ENCODE measurements around the gene ENPP3. TPM values are rescaled to one million over a fixed set of nuclear protein-coding genes. Genes with fewer than 3 reads are reported as not detected.

The ENPP3 gene
- total and polyA plus RNA-seq, 4 donors: 0.26 to 1.7 (median 0.71) TPM

DNA sequence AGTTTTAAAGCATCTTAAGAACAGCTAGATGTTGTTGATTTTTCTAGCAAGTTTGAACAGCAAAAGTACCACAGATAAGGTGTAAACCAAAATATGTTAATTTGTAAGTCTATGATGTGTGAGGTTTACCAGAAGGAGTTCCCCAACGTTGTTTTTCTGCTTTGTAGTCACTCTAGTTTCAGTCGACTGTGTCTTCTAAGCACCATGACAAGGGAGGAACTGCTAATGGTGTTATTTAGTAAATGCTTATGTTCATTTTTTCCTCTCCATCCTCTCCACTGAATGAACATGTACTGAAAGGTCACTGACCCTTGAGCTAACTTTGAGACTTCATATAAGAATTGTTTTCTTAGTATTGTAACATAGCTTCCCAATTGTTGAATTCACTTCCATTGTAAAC is 3.0 kb downstream of the ENPP3 start:
- H3K36me3 ChIP-seq (ENCODE audit: control insufficient read depth in 1 of 2, insufficient read depth in 2 of 2, low read length in 1 of 2): no peaks in the 10 kb centered on the region
- intact Hi-C loops (cut with DNase I): no loop called here
- no peaks in the 10 kb centered on the region for H3K9me3 ChIP-seq (ENCODE audit: control insufficient read depth, low read length)
- no peaks in the 10 kb centered on the region for H3K27me3 ChIP-seq (ENCODE audit: control insufficient read depth in 1 of 2, insufficient read depth in 2 of 2, low read length in 1 of 2)
- H3K27ac ChIP-seq (ENCODE audit: low read depth in 1 of 2, low read length in 2 of 2): no peak overlapping the region
- ATAC-seq (ENCODE audit: low FRiP score) (no peak), DNase-seq (no peak)
- H3K4me1 ChIP-seq (ENCODE audit: control insufficient read depth in 1 of 2, insufficient read depth in 2 of 2, low read length in 2 of 2): no peaks in the 10 kb centered on the region
- no peak overlapping the region for H3K4me3 ChIP-seq (ENCODE audit: low read length in 2 of 2)
- WGBS, 2 donors: 57 to 65% methylated on average over 2 of the region's 2 CpGs

DNA sequence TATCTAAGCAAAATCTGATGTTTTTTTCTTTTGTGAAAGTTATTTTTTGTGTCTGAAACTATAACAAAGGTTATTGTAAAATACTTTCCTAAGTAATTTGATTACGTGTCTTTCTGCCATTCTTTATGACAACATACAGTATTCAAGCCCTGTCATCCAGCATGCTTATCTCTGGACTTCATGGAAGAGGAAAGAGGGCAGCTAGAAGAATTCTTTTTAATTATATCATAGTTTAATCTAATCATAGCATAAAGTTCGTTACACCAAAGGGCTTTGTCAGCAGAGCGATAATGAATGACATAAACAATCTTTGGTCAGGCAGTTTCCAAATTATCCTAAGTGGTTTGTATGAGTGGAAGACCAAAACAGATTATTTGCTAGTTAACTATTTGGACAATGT is 3.5 kb downstream of the ENPP3 start:
- no peaks in the 10 kb centered on the region for H3K4me1 ChIP-seq (ENCODE audit: control insufficient read depth in 1 of 2, insufficient read depth in 2 of 2, low read length in 2 of 2)
- WGBS, 2 donors: 88 to 91% methylated on average over 3 of the region's 3 CpGs
- DNase-seq (no peak), ATAC-seq (ENCODE audit: low FRiP score) (no peak)
- no peak overlapping the region for H3K27ac ChIP-seq (ENCODE audit: low read depth in 1 of 2, low read length in 2 of 2)
- H3K9me3 ChIP-seq (ENCODE audit: control insufficient read depth, low read length): no peaks in the 10 kb centered on the region
- no peak overlapping the region for H3K4me3 ChIP-seq (ENCODE audit: low read length in 2 of 2)
- H3K36me3 ChIP-seq (ENCODE audit: control insufficient read depth in 1 of 2, insufficient read depth in 2 of 2, low read length in 1 of 2): no peaks in the 10 kb centered on the region
- no peaks in the 10 kb centered on the region for H3K27me3 ChIP-seq (ENCODE audit: control insufficient read depth in 1 of 2, insufficient read depth in 2 of 2, low read length in 1 of 2)
- intact Hi-C loops (cut with DNase I): no loop called here

DNA sequence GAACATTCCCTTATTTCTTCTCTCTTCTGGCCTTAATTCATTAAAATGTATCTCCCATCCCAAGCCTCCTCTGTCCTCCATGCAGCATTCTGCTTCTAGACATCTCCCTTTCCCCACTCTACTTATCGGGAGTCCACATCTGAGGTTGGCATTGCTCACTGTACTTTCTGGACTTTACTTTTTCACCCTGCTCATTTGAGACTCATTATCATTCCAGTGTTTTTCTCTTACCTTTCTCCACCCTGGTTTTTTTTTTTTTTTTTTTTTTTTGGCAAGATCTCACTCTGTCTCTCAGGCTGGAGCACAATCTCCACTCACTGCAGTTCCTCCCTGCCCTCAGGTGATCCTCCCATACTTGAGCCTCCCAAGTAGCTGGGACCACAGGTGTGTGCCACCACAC is 4.5 kb downstream of the ENPP3 start:
- no peak overlapping the region for H3K4me3 ChIP-seq (ENCODE audit: low read length in 2 of 2)
- no peaks in the 10 kb centered on the region for H3K4me1 ChIP-seq (ENCODE audit: control insufficient read depth in 1 of 2, insufficient read depth in 2 of 2, low read length in 2 of 2)
- H3K27ac ChIP-seq (ENCODE audit: low read depth in 1 of 2, low read length in 2 of 2): no peak overlapping the region
- no peaks in the 10 kb centered on the region for H3K36me3 ChIP-seq (ENCODE audit: control insufficient read depth in 1 of 2, insufficient read depth in 2 of 2, low read length in 1 of 2)
- no peak for ATAC-seq (ENCODE audit: low FRiP score)
- H3K27me3 ChIP-seq (ENCODE audit: control insufficient read depth in 1 of 2, insufficient read depth in 2 of 2, low read length in 1 of 2): no peaks in the 10 kb centered on the region
- intact Hi-C loops (cut with DNase I): no loop called here
- WGBS, 2 donors: 92 to 100% methylated on average over 1 of the region's 1 CpG
- no peaks in the 10 kb centered on the region for H3K9me3 ChIP-seq (ENCODE audit: control insufficient read depth, low read length)
- no peak for DNase-seq

DNA sequence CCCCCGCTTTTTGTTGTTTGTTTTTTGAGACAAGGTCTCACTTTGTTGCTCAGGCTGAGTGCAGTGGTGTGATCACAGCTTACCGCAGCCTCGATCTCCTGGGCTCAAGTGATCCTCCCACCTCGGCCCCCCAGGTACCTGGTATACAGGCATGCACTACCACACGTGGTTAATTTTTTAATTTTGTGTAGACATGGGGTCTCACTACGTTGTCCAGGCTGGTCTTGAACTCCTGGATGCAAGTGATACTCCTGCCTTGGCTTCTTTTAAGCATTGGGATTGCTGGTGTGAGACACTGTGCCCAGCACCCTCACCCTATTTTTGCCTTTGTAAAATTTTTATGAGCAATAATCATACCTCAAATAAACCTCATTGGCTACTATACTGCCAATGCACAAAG is 5.5 kb downstream of the ENPP3 start:
- Histone ChIP-seq H3K4me3 (ENCODE audit: low read length in 2 of 2) (no peak overlapping the region), H3K4me1 (ENCODE audit: control insufficient read depth in 1 of 2, insufficient read depth in 2 of 2, low read length in 2 of 2) (no peaks in the 10 kb centered on the region), H3K36me3 (ENCODE audit: control insufficient read depth in 1 of 2, insufficient read depth in 2 of 2, low read length in 1 of 2) (no peaks in the 10 kb centered on the region), H3K9me3 (ENCODE audit: control insufficient read depth, low read length) (no peaks in the 10 kb centered on the region), H3K27ac (ENCODE audit: low read depth in 1 of 2, low read length in 2 of 2) (no peak overlapping the region), H3K27me3 (ENCODE audit: control insufficient read depth in 1 of 2, insufficient read depth in 2 of 2, low read length in 1 of 2) (no peaks in the 10 kb centered on the region)
- intact Hi-C loops (cut with DNase I): no loop called here
- ATAC-seq (ENCODE audit: low FRiP score): no peak
- DNase-seq: no peak
- WGBS, 2 donors: 89 to 91% methylated on average over 6 of the region's 6 CpGs

DNA sequence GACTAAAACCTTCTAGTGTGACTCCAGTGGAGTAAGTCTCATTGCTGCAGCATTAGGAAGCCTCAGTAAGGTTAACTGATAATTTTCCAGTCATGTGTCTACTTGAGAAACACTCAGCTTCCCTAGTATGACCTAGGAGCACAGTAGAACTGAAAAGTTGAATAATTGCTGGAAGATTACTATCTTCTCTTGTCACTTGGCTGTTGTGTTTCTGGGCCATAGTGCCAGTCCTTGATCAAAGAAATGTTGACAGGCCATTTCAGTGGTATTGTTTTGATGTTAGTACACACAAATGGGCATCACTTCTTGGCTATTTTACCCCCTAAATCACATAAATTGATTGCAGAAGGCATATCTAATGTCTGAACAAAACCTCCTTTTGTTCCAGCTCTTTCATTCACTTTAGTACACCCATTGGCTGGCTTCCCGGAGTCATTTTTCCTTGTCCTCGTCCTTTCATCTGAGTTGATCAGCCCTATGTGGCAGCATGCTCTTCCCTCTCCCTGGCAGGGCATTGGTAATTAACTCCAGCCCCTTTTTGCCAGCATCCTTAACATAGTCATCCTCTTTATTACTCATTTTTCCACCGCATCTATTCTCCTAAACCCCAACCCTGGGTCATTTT is 6.0 kb downstream of the ENPP3 start:
- Histone ChIP-seq H3K4me1 (ENCODE audit: control insufficient read depth in 1 of 2, insufficient read depth in 2 of 2, low read length in 2 of 2) (no peaks in the 10 kb centered on the region), H3K27me3 (ENCODE audit: control insufficient read depth in 1 of 2, insufficient read depth in 2 of 2, low read length in 1 of 2) (no peaks in the 10 kb centered on the region), H3K36me3 (ENCODE audit: control insufficient read depth in 1 of 2, insufficient read depth in 2 of 2, low read length in 1 of 2) (no peaks in the 10 kb centered on the region), H3K27ac (ENCODE audit: low read depth in 1 of 2, low read length in 2 of 2) (no peak overlapping the region), H3K4me3 (ENCODE audit: low read length in 2 of 2) (no peak overlapping the region), H3K9me3 (ENCODE audit: control insufficient read depth, low read length) (no peaks in the 10 kb centered on the region)
- DNase-seq (no peak), ATAC-seq (ENCODE audit: low FRiP score) (no peak)
- WGBS, 2 donors: 55 to 64% methylated on average over 3 of the region's 3 CpGs
- intact Hi-C loops (cut with DNase I): no loop called here

DNA sequence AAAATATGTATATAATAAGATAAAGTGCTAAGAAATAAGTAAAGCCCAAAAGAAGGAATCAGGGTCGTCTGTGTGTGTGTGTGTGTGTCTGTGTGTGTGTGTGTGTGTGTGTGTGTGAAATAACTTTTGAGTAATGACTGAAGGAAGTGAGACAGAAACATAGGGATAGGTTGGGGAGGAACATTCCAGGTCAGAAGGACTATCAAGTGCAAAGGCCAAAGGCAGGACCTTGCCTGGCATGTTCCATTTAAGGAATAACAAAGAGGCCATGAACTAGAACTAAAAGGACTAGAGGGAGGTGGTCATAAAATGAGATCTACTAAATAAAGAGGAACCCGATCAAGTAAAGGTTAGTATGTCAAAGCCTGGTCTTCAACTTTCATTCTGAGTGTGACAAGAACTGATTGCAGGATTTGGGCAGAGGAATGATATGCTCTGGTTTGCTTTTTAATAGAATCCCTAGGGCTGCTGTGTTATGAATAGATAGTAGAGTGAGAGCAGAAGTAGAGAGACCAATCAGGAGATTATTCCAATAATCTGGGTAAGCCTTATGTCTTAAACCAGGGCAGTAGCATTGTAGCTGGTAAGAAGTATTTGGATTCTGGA is 6.9 kb downstream of the ENPP3 start:
- WGBS, 2 donors: 69 to 80% methylated on average over 2 of the region's 2 CpGs
- no peak for DNase-seq
- intact Hi-C loops (cut with DNase I): no loop called here

DNA sequence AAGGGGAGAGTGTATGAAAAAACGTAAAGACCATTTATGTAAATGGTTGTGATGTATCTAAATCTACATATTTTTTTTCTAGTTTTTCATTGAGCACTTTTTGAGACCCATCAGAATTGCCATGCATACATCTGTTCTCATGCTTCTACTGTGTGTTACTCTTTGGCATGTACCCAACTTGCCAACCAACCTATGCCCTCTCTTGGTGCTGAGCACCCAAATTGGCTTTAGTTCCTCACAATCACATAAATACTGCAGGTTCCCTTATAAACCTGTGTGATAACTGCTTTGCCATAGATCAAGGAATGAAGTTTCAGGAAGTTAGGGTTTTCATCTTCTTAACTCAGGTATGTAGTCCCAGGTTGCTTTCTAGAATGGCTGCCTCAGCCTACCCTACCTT is 7.8 kb downstream of the ENPP3 start:
- Histone ChIP-seq H3K9me3 (ENCODE audit: control insufficient read depth, low read length) (no peaks in the 10 kb centered on the region), H3K36me3 (ENCODE audit: control insufficient read depth in 1 of 2, insufficient read depth in 2 of 2, low read length in 1 of 2) (no peaks in the 10 kb centered on the region), H3K4me1 (ENCODE audit: control insufficient read depth in 1 of 2, insufficient read depth in 2 of 2, low read length in 2 of 2) (no peaks in the 10 kb centered on the region), H3K27me3 (ENCODE audit: control insufficient read depth in 1 of 2, insufficient read depth in 2 of 2, low read length in 1 of 2) (no peaks in the 10 kb centered on the region), H3K27ac (ENCODE audit: low read depth in 1 of 2, low read length in 2 of 2) (no peak overlapping the region), H3K4me3 (ENCODE audit: low read length in 2 of 2) (no peak overlapping the region)
- no peak for DNase-seq
- ATAC-seq (ENCODE audit: low FRiP score): no peak
- intact Hi-C loops (cut with DNase I): no loop called here
- WGBS, 2 donors: 78 to 83% methylated on average over 1 of the region's 1 CpG

More for the DNA sequence above, 6.9 kb downstream of the ENPP3 start:
- Histone ChIP-seq H3K27ac (ENCODE audit: low read depth in 1 of 2, low read length in 2 of 2) (no peak overlapping the region), H3K4me3 (ENCODE audit: low read length in 2 of 2) (no peak overlapping the region), H3K4me1 (ENCODE audit: control insufficient read depth in 1 of 2, insufficient read depth in 2 of 2, low read length in 2 of 2) (no peaks in the 10 kb centered on the region), H3K36me3 (ENCODE audit: control insufficient read depth in 1 of 2, insufficient read depth in 2 of 2, low read length in 1 of 2) (no peaks in the 10 kb centered on the region), H3K27me3 (ENCODE audit: control insufficient read depth in 1 of 2, insufficient read depth in 2 of 2, low read length in 1 of 2) (no peaks in the 10 kb centered on the region), H3K9me3 (ENCODE audit: control insufficient read depth, low read length) (no peaks in the 10 kb centered on the region)
- no peak for ATAC-seq (ENCODE audit: low FRiP score)

DNA sequence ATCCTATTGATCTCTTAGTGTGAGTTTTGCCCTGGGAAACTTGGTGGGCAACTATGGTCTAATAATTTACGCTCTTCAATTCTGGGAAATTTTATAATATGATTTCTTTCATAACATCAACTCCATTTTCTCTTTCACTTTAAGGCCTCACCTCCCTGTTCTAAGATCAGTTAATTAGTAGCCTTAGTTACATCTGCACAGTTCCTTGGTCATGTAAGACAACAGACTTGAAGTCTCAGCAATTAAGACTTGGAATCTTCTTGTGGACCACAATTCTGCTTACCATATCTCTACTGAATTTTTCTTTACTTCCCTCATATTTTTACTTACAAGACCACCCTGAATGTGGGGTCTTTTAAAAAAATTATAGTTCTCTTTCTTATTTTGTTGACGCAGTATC is 8.7 kb downstream of the ENPP3 start:
- 82 to 96% methylated on average over 2 of the region's 2 CpGs for WGBS, 2 donors
- no peak overlapping the region for H3K27ac ChIP-seq (ENCODE audit: low read depth in 1 of 2, low read length in 2 of 2)

DNA sequence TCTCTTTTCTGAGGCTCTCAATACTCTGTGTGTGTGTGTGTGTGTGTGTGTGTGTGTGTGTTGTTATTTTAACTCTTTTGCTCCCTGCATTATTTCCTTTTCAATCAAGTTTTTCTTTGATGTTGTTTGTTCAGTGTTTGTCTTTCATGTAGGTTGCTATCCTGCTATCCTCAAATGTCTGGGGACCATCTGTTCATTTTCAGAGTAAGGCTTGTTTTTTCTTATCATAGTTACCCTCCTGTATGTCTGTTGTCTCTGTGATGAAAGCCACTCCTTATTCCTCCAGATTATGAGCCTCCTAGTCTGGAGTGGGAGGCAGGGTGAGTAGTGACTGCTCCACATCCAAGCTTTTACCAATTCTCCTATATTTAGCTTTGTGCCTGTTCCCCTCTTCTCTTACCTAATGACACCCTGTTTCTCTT is 9.2 kb downstream of the ENPP3 start:
- no peak for ATAC-seq (ENCODE audit: low FRiP score)
- Histone ChIP-seq H3K9me3 (ENCODE audit: control insufficient read depth, low read length) (no peaks in the 10 kb centered on the region), H3K27me3 (ENCODE audit: control insufficient read depth in 1 of 2, insufficient read depth in 2 of 2, low read length in 1 of 2) (no peaks in the 10 kb centered on the region), H3K4me3 (ENCODE audit: low read length in 2 of 2) (no peak overlapping the region), H3K27ac (ENCODE audit: low read depth in 1 of 2, low read length in 2 of 2) (no peak overlapping the region), H3K4me1 (ENCODE audit: control insufficient read depth in 1 of 2, insufficient read depth in 2 of 2, low read length in 2 of 2) (no peaks in the 10 kb centered on the region), H3K36me3 (ENCODE audit: control insufficient read depth in 1 of 2, insufficient read depth in 2 of 2, low read length in 1 of 2) (no peaks in the 10 kb centered on the region)
- intact Hi-C loops (cut with DNase I): no loop called here
- no peak for DNase-seq

More for the DNA sequence above, 8.7 kb downstream of the ENPP3 start:
- DNase-seq (no peak), ATAC-seq (ENCODE audit: low FRiP score) (no peak)
- no peaks in the 10 kb centered on the region for H3K36me3 ChIP-seq (ENCODE audit: control insufficient read depth in 1 of 2, insufficient read depth in 2 of 2, low read length in 1 of 2)
- H3K27me3 ChIP-seq (ENCODE audit: control insufficient read depth in 1 of 2, insufficient read depth in 2 of 2, low read length in 1 of 2): no peaks in the 10 kb centered on the region
- no peak overlapping the region for H3K4me3 ChIP-seq (ENCODE audit: low read length in 2 of 2)
- no peaks in the 10 kb centered on the region for H3K9me3 ChIP-seq (ENCODE audit: control insufficient read depth, low read length)
- no peaks in the 10 kb centered on the region for H3K4me1 ChIP-seq (ENCODE audit: control insufficient read depth in 1 of 2, insufficient read depth in 2 of 2, low read length in 2 of 2)
- intact Hi-C loops (cut with DNase I): no loop called here
